ENCODE results near the gene MICB. TPM values are rescaled to one million over a fixed set of nuclear protein-coding genes. Genes with fewer than 3 reads are reported as not detected.

MICB gene
- total and polyA plus RNA-seq, 2 of the 8 experiments (the other 6 are each of a cell fraction or from before 2014, with no cell fraction given) = 16.2 to 25.3 TPM

GRCh38 chr6:31541658-31542521, 43.9 kb downstream of the MICB start, which contains the start of gene DDX39B (continued):
- TF ChIP-seq, protein P1, sequence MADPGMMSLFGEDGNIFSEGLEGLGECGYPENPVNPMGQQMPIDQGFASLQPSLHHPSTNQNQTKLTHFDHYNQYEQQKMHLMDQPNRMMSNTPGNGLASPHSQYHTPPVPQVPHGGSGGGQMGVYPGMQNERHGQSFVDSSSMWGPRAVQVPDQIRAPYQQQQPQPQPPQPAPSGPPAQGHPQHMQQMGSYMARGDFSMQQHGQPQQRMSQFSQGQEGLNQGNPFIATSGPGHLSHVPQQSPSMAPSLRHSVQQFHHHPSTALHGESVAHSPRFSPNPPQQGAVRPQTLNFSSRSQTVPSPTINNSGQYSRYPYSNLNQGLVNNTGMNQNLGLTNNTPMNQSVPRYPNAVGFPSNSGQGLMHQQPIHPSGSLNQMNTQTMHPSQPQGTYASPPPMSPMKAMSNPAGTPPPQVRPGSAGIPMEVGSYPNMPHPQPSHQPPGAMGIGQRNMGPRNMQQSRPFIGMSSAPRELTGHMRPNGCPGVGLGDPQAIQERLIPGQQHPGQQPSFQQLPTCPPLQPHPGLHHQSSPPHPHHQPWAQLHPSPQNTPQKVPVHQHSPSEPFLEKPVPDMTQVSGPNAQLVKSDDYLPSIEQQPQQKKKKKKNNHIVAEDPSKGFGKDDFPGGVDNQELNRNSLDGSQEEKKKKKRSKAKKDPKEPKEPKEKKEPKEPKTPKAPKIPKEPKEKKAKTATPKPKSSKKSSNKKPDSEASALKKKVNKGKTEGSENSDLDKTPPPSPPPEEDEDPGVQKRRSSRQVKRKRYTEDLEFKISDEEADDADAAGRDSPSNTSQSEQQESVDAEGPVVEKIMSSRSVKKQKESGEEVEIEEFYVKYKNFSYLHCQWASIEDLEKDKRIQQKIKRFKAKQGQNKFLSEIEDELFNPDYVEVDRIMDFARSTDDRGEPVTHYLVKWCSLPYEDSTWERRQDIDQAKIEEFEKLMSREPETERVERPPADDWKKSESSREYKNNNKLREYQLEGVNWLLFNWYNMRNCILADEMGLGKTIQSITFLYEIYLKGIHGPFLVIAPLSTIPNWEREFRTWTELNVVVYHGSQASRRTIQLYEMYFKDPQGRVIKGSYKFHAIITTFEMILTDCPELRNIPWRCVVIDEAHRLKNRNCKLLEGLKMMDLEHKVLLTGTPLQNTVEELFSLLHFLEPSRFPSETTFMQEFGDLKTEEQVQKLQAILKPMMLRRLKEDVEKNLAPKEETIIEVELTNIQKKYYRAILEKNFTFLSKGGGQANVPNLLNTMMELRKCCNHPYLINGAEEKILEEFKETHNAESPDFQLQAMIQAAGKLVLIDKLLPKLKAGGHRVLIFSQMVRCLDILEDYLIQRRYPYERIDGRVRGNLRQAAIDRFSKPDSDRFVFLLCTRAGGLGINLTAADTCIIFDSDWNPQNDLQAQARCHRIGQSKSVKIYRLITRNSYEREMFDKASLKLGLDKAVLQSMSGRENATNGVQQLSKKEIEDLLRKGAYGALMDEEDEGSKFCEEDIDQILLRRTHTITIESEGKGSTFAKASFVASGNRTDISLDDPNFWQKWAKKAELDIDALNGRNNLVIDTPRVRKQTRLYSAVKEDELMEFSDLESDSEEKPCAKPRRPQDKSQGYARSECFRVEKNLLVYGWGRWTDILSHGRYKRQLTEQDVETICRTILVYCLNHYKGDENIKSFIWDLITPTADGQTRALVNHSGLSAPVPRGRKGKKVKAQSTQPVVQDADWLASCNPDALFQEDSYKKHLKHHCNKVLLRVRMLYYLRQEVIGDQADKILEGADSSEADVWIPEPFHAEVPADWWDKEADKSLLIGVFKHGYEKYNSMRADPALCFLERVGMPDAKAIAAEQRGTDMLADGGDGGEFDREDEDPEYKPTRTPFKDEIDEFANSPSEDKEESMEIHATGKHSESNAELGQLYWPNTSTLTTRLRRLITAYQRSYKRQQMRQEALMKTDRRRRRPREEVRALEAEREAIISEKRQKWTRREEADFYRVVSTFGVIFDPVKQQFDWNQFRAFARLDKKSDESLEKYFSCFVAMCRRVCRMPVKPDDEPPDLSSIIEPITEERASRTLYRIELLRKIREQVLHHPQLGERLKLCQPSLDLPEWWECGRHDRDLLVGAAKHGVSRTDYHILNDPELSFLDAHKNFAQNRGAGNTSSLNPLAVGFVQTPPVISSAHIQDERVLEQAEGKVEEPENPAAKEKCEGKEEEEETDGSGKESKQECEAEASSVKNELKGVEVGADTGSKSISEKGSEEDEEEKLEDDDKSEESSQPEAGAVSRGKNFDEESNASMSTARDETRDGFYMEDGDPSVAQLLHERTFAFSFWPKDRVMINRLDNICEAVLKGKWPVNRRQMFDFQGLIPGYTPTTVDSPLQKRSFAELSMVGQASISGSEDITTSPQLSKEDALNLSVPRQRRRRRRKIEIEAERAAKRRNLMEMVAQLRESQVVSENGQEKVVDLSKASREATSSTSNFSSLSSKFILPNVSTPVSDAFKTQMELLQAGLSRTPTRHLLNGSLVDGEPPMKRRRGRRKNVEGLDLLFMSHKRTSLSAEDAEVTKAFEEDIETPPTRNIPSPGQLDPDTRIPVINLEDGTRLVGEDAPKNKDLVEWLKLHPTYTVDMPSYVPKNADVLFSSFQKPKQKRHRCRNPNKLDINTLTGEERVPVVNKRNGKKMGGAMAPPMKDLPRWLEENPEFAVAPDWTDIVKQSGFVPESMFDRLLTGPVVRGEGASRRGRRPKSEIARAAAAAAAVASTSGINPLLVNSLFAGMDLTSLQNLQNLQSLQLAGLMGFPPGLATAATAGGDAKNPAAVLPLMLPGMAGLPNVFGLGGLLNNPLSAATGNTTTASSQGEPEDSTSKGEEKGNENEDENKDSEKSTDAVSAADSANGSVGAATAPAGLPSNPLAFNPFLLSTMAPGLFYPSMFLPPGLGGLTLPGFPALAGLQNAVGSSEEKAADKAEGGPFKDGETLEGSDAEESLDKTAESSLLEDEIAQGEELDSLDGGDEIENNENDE (IDR thresholded peaks at IDR 0.05; ENCODE audit: insufficient replicate concordance, low read length) = no peak
- TF ChIP-seq CREB1 (IDR thresholded peaks at IDR 0.05) = peak; percentile 51; the same call in 1 of the 2 replicates
- no peak for TF ChIP-seq RXRA (IDR thresholded peaks at IDR 0.05; ENCODE audit: insufficient read depth, low read depth, low read length)
- peak; percentile 99 for TF ChIP-seq SP4 (IDR thresholded peaks at IDR 0.05; ENCODE audit: low read length)
- TF ChIP-seq, protein P2, sequence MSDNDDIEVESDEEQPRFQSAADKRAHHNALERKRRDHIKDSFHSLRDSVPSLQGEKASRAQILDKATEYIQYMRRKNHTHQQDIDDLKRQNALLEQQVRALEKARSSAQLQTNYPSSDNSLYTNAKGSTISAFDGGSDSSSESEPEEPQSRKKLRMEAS (IDR thresholded peaks at IDR 0.05) = peak; percentile 79
- no peak for TF ChIP-seq RNF2 (IDR thresholded peaks at IDR 0.05; ENCODE audit: borderline replicate concordance, low read depth, low read length, missing control alignments, poor library complexity, severe bottlenecking)
- TF ChIP-seq EP300 (IDR thresholded peaks at IDR 0.05; ENCODE audit: borderline replicate concordance in 1 of 2, low read depth in 2 of 2, low read length in 2 of 2) = peak in 1 of 2 experiments; percentile 20; a peak in 1 of 3 replicates
